Measurements from ENCODE around the gene PCID2.

PCID2 gene

GRCh38 chr13:113172419-113172926 lies 36.0 kb downstream of the PCID2 start:
- no peak for DNase-seq (ENCODE audit: low read depth)
- H3K4me3 ChIP-seq (ENCODE audit: low read depth, low read length): no peak overlapping the region
- no peak for TF ChIP-seq MAX (IDR thresholded peaks at IDR 0.05; ENCODE audit: low read depth, low read length)
- no peak for TF ChIP-seq POLR2A (IDR thresholded peaks at IDR 0.05; ENCODE audit: extremely low read depth, insufficient read length)
- no peak for TF ChIP-seq CTCF (IDR thresholded peaks at IDR 0.05; ENCODE audit: low read depth, low read length)
- TF ChIP-seq MYC (IDR thresholded peaks at IDR 0.05; ENCODE audit: low read depth, low read length): no peak

GRCh38 chr13:113171250-113172125 lies 37.0 kb downstream of the PCID2 start:
- no peak overlapping the region for H3K4me3 ChIP-seq (ENCODE audit: low read depth, low read length)
- no peak for DNase-seq (ENCODE audit: low read depth)
- no peak for TF ChIP-seq CTCF (IDR thresholded peaks at IDR 0.05; ENCODE audit: low read depth, low read length)
- no peak for TF ChIP-seq MAX (IDR thresholded peaks at IDR 0.05; ENCODE audit: low read depth, low read length)
- no peak for TF ChIP-seq POLR2A (IDR thresholded peaks at IDR 0.05; ENCODE audit: extremely low read depth, insufficient read length)
- TF ChIP-seq MYC (IDR thresholded peaks at IDR 0.05; ENCODE audit: low read depth, low read length): no peak

GRCh38 chr13:113170511-113170910 lies 38.0 kb downstream of the PCID2 start:
- no peak for DNase-seq (ENCODE audit: low read depth)
- H3K4me3 ChIP-seq (ENCODE audit: low read depth, low read length): no peak overlapping the region
- TF ChIP-seq MYC (IDR thresholded peaks at IDR 0.05; ENCODE audit: low read depth, low read length): no peak
- TF ChIP-seq MAX (IDR thresholded peaks at IDR 0.05; ENCODE audit: low read depth, low read length): no peak
- TF ChIP-seq CTCF (IDR thresholded peaks at IDR 0.05; ENCODE audit: low read depth, low read length): no peak
- TF ChIP-seq POLR2A (IDR thresholded peaks at IDR 0.05; ENCODE audit: extremely low read depth, insufficient read length): no peak

- no peak for DNase-seq (ENCODE audit: low read depth)
- TF ChIP-seq MYC (IDR thresholded peaks at IDR 0.05; ENCODE audit: low read depth, low read length) (no peak), CTCF (IDR thresholded peaks at IDR 0.05; ENCODE audit: low read depth, low read length) (no peak), POLR2A (IDR thresholded peaks at IDR 0.05; ENCODE audit: extremely low read depth, insufficient read length) (no peak), MAX (IDR thresholded peaks at IDR 0.05; ENCODE audit: low read depth, low read length) (no peak)
- H3K4me3 ChIP-seq (ENCODE audit: low read depth, low read length): no peak overlapping the region
Measured at GRCh38 chr13:113169277-113170272, 38.9 kb downstream of the PCID2 start.

- H3K4me3 ChIP-seq (ENCODE audit: low read depth, low read length): no peak overlapping the region
- DNase-seq (ENCODE audit: low read depth): no peak
- TF ChIP-seq MYC (IDR thresholded peaks at IDR 0.05; ENCODE audit: low read depth, low read length) (no peak), POLR2A (IDR thresholded peaks at IDR 0.05; ENCODE audit: extremely low read depth, insufficient read length) (no peak), CTCF (IDR thresholded peaks at IDR 0.05; ENCODE audit: low read depth, low read length) (no peak), MAX (IDR thresholded peaks at IDR 0.05; ENCODE audit: low read depth, low read length) (no peak)
Measured at GRCh38 chr13:113168211-113168610, 40.3 kb downstream of the PCID2 start.
